Subcutaneous adipose tissue (tissue), 4 donors: ENCODE data around the gene TMEM184C. TPM values are rescaled to one million over a fixed set of nuclear protein-coding genes. Genes with fewer than 3 reads are reported as not detected.

ENCODE experiments used
- CTCF ChIP-seq: fragments of 450-650 bp; IDR thresholded peaks from one replicate; pipeline ENCODE4 v1.5.1; 2016; ENCODE audit warnings: low read depth, mild to moderate bottlenecking, control low read depth, antibody characterized with exemption, moderate library complexity
- total RNA-seq, 4 donors: library from RNA; depleted of rRNA; stranded (reverse); fragments of >200 nt; gene quantifications; one replicate each; pipeline ENCODE4 v1.1.0, GENCODE V29; 2016

Gene TMEM184C
- total RNA-seq, 4 donors from 2014 or later, result 14.5 to 35.0 (median 23.7) TPM

DNA sequence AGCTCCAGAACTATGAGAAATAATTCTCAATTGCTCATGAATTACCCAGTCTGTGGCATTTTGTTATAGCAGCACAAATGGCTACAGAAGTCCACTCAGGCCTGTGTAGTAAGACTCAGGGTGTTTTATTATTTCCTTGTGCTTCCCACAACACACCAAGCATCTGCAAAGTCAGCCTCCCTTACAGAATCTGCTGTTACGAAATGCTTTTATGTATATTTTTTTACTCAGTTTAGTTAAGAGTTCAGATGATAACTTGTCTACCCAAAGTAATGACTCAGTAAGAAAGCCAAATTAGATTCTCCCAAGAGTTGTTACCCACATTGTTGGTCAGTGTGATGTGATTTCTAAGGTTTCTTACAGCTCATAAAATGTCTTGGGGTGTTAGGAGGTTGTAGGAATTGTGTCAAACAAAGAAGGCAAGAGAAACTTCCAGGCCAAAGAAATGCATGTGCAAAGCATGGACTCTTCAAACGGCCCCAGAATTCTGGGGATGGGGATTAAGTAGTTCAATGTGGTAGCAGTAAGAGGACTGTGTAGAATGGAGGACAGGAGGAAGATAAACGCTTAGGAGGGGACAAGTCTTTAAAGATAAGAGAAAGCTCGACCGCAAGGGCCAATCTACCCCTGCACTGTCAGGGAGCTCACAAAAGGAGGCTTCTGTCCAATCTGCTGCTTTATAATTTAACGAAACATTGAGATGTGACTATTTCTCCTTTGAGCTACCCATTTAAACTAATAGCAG, 35.4 kb upstream of the TMEM184C start:
- no peak for TF ChIP-seq CTCF

DNA sequence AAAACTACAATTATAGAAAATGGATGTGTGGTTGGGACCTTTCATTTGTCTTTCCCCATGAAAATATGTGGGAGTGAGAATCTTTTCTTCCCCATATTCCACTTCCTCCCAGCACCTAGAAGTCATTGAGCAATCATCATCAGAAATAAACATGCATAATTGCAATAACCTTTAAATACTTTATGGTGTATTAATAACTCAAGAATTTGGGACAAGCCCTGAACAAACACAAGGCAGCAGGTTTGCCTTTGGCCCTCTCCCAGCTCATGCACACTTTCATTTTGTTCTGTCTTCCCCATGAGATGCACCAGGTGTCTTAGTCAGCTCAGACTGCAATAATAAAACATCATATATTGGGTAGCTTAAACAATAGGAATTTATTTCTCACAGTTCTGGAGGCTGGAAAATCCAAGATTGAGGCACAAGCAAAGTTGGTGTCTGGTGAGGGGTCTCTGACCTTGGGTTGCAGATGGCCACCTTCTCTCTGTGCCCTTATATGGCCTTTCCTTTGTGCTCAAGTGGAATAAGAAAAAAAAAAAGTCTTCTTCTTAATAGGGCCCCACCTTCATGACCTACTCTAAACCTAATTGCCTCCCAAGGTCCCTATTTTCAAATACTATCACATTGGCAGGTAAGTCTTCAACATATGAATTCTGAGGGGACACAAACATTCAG, 34.7 kb upstream of the TMEM184C start:
- no peak for TF ChIP-seq CTCF

DNA sequence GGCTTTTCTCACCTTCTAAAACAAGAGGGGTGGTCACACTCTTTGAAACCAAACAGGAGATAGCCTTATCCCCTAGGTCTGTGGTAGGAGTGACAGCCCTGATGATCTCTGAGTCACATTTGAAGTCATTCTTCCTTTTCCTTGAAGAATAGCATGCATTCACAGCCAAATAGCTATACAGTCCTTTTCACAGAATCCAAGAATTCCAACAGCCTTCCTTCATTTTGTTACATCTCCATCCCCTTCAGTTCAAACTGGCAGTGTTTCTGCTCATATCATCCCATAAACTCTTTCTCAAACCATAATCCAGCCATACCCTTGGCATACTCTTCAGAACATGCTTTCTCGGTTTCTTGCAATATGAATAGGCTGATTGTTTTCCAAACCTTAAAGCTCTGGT, 33.3 kb upstream of the TMEM184C start:
- TF ChIP-seq CTCF, result no peak

DNA sequence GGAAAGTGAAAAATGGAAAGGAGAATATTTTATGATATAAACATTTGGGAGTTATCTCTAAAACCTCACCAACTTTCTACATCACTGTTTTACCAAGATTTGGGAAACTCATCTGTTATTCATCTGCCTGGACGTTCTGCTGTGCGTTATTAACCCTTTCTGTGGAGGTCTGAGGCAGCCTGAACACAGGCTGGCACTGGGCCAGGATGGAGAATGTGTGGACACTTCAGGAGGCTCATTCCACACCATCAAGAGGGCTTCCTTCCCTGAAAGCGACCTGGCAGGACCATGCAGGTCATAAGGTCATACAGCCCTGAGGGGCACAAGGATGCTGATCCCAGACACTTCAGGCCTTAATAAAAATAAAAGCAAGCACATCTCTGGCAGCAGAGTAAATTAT, 31.2 kb upstream of the TMEM184C start:
- no peak for TF ChIP-seq CTCF

- TF ChIP-seq CTCF, result no peak
These were observed 30.6 kb upstream of the TMEM184C start for GRCh38 chr4:147586637-147587036.

- TF ChIP-seq CTCF, result no peak
These were observed 30.2 kb upstream of the TMEM184C start for GRCh38 chr4:147587041-147587440.

GRCh38 chr4:147589586-147589985, 27.6 kb upstream of the TMEM184C start:
- no peak for TF ChIP-seq CTCF
